ENCODE data around the gene C9orf85. TPM values are rescaled to one million over a fixed set of nuclear protein-coding genes. Genes with fewer than 3 reads are reported as not detected.
"Not testable (repeated sequence)": the region's sequence is repeated elsewhere in the genome, so short reads cannot be mapped to it uniquely, and the experiment has no call there.

C9orf85 gene
- total RNA-seq, 2 donors from 2014 or later, result 7.5 to 9.3 TPM

- H3K4me3 Mint-ChIP-seq, result no peak overlapping the region
- H3K9me3 Mint-ChIP-seq, result no peaks in the 10 kb centered on the region
- Histone ChIP-seq H3K9me3 (ENCODE audit: control insufficient read depth, low read length) (no peaks in the 10 kb centered on the region), H3K4me1 (ENCODE audit: control insufficient read depth, insufficient read depth, low read length) (no peaks in the 10 kb centered on the region), H3K4me3 (ENCODE audit: low read length) (no peak overlapping the region), H3K36me3 (ENCODE audit: control insufficient read depth, insufficient read depth, low read length) (peaks cover 14% of the 10 kb centered on the region), H3K9ac (ENCODE audit: extremely low read depth, low read length, poor library complexity, severe bottlenecking) (no peak overlapping the region), H3K27ac (ENCODE audit: low read depth, low read length) (no peak overlapping the region), H3K27me3 (ENCODE audit: control insufficient read depth, insufficient read depth, low read length, poor library complexity, severe bottlenecking) (no peaks in the 10 kb centered on the region)
- DNase-seq, result no peak
- no peaks in the 10 kb centered on the region for H3K27me3 Mint-ChIP-seq (ENCODE audit: insufficient read depth)
- H3K27ac Mint-ChIP-seq, result no peak overlapping the region
- H3K36me3 Mint-ChIP-seq (ENCODE audit: low read depth), result peaks cover 9% of the 10 kb centered on the region
- 87 to 92% methylated on average over 1 of the region's 1 CpG for WGBS, 2 experiments (ENCODE audit: insufficient coverage in 1 of 2, insufficient read length in 1 of 2)
- H3K4me1 Mint-ChIP-seq, result peaks cover 23% of the 10 kb centered on the region
- no peak for TF ChIP-seq CTCF (conservative IDR thresholded peaks at IDR 0.05)
These were observed 44.0 kb downstream of the C9orf85 start for GRCh38 chr9:71955300-71955915.

- Mint-ChIP-seq H3K27me3 (ENCODE audit: insufficient read depth) (no peaks in the 10 kb centered on the region), H3K27ac (no peak overlapping the region), H3K4me3 (no peak overlapping the region), H3K36me3 (ENCODE audit: low read depth) (peaks cover 25% of the 10 kb centered on the region), H3K4me1 (peaks cover 16% of the 10 kb centered on the region), H3K9me3 (peaks cover 9% of the 10 kb centered on the region)
- no peak for DNase-seq
- TF ChIP-seq CTCF (conservative IDR thresholded peaks at IDR 0.05), result no peak
- Histone ChIP-seq H3K9me3 (ENCODE audit: control insufficient read depth, low read length) (peaks cover 2% of the 10 kb centered on the region), H3K27ac (ENCODE audit: low read depth, low read length) (no peak overlapping the region), H3K4me3 (ENCODE audit: low read length) (no peak overlapping the region), H3K4me1 (ENCODE audit: control insufficient read depth, insufficient read depth, low read length) (no peaks in the 10 kb centered on the region), H3K36me3 (ENCODE audit: control insufficient read depth, insufficient read depth, low read length) (peaks cover 8% of the 10 kb centered on the region), H3K27me3 (ENCODE audit: control insufficient read depth, insufficient read depth, low read length, poor library complexity, severe bottlenecking) (no peaks in the 10 kb centered on the region), H3K9ac (ENCODE audit: extremely low read depth, low read length, poor library complexity, severe bottlenecking) (no peak overlapping the region)
- 95 to 100% methylated on average over 4 of the region's 4 CpGs for WGBS, 2 experiments (ENCODE audit: insufficient coverage in 1 of 2, insufficient read length in 1 of 2)
These were observed 50.9 kb downstream of the C9orf85 start for GRCh38 chr9:71962328-71962727.

GRCh38 chr9:71963471-71963996 lies 52.1 kb downstream of the C9orf85 start:
- H3K27ac Mint-ChIP-seq; H3K4me1 Mint-ChIP-seq; DNase-seq; H3K4me1 ChIP-seq (ENCODE audit: control insufficient read depth, insufficient read depth, low read length); H3K36me3 ChIP-seq (ENCODE audit: control insufficient read depth, insufficient read depth, low read length); H3K4me3 Mint-ChIP-seq; H3K27ac ChIP-seq (ENCODE audit: low read depth, low read length); H3K27me3 Mint-ChIP-seq (ENCODE audit: insufficient read depth); H3K9ac ChIP-seq (ENCODE audit: extremely low read depth, low read length, poor library complexity, severe bottlenecking); H3K4me3 ChIP-seq (ENCODE audit: low read length); H3K27me3 ChIP-seq (ENCODE audit: control insufficient read depth, insufficient read depth, low read length, poor library complexity, severe bottlenecking): not testable (repeated sequence)
- peaks cover 32% of the 10 kb centered on the region for H3K36me3 Mint-ChIP-seq (ENCODE audit: low read depth)
- 89 to 97% methylated on average over 11 to 29 of the region's 29 CpGs for WGBS, 2 experiments (ENCODE audit: insufficient coverage in 1 of 2, insufficient read length in 1 of 2)
- H3K9me3 Mint-ChIP-seq, result peaks cover 19% of the 10 kb centered on the region
- peaks cover 14% of the 10 kb centered on the region for H3K9me3 ChIP-seq (ENCODE audit: control insufficient read depth, low read length)
